Natural killer cell (primary cell): Measurements from ENCODE around the gene CHML. TPM values are rescaled to one million over a fixed set of nuclear protein-coding genes. Genes with fewer than 3 reads are reported as not detected.

Source experiments
- ATAC-seq, 3 donors: fragments of 150-1000 bp in 2 of 3; fragments of 200-7000 bp in 1 of 3; cut with Tn5 transposase; 1 replicate in 1 of 3; 2 replicates in 2 of 3; pipeline ENCODE4 v1.10.0; 2021; ENCODE audit warnings: mild to moderate bottlenecking in 2 of 3, moderate library complexity in 2 of 3
- DNase-seq, 2 donors: peaks; one replicate each; pipeline versions ENCODE4 v3.0.0 to v3.0.0-alpha.2; 2013 to 2021; ENCODE audit warnings: mixed read lengths in 1 of 2
- H3K27ac ChIP-seq: one replicate; pipeline ENCODE4 v1.5.1; 2013; ENCODE audit warnings: mild to moderate bottlenecking, low read length
- H3K27me3 ChIP-seq: one replicate; pipeline ENCODE4 v1.6.1; 2013; ENCODE audit warnings: low read length; ENCODE audit not compliant: control insufficient read depth, insufficient read depth
- H3K36me3 ChIP-seq: one replicate; pipeline ENCODE4 v1.6.1; 2013; ENCODE audit warnings: low read length; ENCODE audit not compliant: control insufficient read depth, insufficient read depth
- H3K4me1 ChIP-seq: one replicate; pipeline ENCODE4 v1.6.1; 2013; ENCODE audit warnings: low read length; ENCODE audit not compliant: control insufficient read depth, insufficient read depth
- H3K4me3 ChIP-seq: one replicate; pipeline ENCODE4 v1.5.1; 2013; ENCODE audit warnings: low read length
- H3K9me3 ChIP-seq: one replicate; pipeline ENCODE4 v1.6.1; 2013; ENCODE audit warnings: low read length; ENCODE audit not compliant: control insufficient read depth, insufficient read depth
- H3K27ac Mint-ChIP-seq, 2 donors: one replicate each; pipeline ENCODE4 v1.8.0; 2022; ENCODE audit warnings: mild to moderate bottlenecking in 2 of 2, mixed read lengths in 2 of 2, moderate library complexity in 1 of 2
- H3K27me3 Mint-ChIP-seq, 2 donors: one replicate each; pipeline ENCODE4 v1.8.0; 2022; ENCODE audit warnings: low read depth in 2 of 2, mixed read lengths in 2 of 2
- H3K36me3 Mint-ChIP-seq: one replicate; pipeline ENCODE4 v1.8.0; 2022; ENCODE audit warnings: mixed read lengths
- H3K4me1 Mint-ChIP-seq, 2 donors: one replicate each; pipeline ENCODE4 v1.8.0; 2022; ENCODE audit warnings: mixed read lengths in 2 of 2
- H3K4me3 Mint-ChIP-seq: one replicate; pipeline ENCODE4 v1.8.0; 2022; ENCODE audit warnings: mild to moderate bottlenecking, moderate library complexity, mixed read lengths
- H3K9me3 Mint-ChIP-seq, 2 donors: one replicate each; pipeline ENCODE4 v1.8.0; 2022; ENCODE audit warnings: mixed read lengths in 2 of 2
- CTCF ChIP-seq: fragments of 200-600 bp; IDR thresholded peaks from one replicate; pipeline ENCODE4 v1.8.0; 2022; ENCODE audit warnings: antibody characterized with exemption
- WGBS: methylation state at CpG from one replicate; pipeline ENCODE4 v1.1.7; 2013; ENCODE audit warnings: missing lambda C conversion rate; ENCODE audit not compliant: insufficient coverage; 5-methylcytosine and 5-hydroxymethylcytosine counted together
- intact Hi-C: fragments of 100-400 bp; cut with micrococcal nuclease; formaldehyde crosslinking; loops from one replicate; pipeline ENCODE4 v1.14.2; 2022
- total RNA-seq, 4 donors: library from RNA; stranded (reverse); fragments of 120-200 nt in 1 of 4; gene quantifications; one replicate each; pipeline versions ENCODE4 v1.2.3 to v1.2.4, GENCODE V29; 2013 to 2022

Gene CHML
- total RNA-seq, 3 donors from 2014 or later (not counting 1 experiment from before 2014, with no cell fraction given), result 6.8 to 11.8 (median 7.8) TPM

GRCh38 chr1:241608379-241609033 lies 31.7 kb downstream of the CHML start:
- WGBS, result 67% methylated on average over 3 of the region's 3 CpGs
- intact Hi-C loops, result no loop called here
- H3K36me3 Mint-ChIP-seq, result no peaks in the 10 kb centered on the region
- Histone ChIP-seq H3K9me3 (no peaks in the 10 kb centered on the region), H3K36me3 (no peaks in the 10 kb centered on the region), H3K27me3 (no peaks in the 10 kb centered on the region), H3K4me1 (no peaks in the 10 kb centered on the region), H3K4me3 (no peak overlapping the region), H3K27ac (no peak overlapping the region)
- H3K27me3 Mint-ChIP-seq, result no peaks in the 10 kb centered on the region
- H3K9me3 Mint-ChIP-seq, result no peaks in the 10 kb centered on the region
- ATAC-seq (no peak), DNase-seq (no peak)
- H3K4me3 Mint-ChIP-seq, result no peak overlapping the region
- no peaks in the 10 kb centered on the region for H3K4me1 Mint-ChIP-seq
- TF ChIP-seq CTCF, result no peak
- H3K27ac Mint-ChIP-seq, result no peak overlapping the region

GRCh38 chr1:241607497-241607896 lies 32.7 kb downstream of the CHML start:
- Histone ChIP-seq H3K27ac (no peak overlapping the region), H3K27me3 (no peaks in the 10 kb centered on the region), H3K36me3 (no peaks in the 10 kb centered on the region), H3K4me3 (no peak overlapping the region), H3K4me1 (no peaks in the 10 kb centered on the region), H3K9me3 (no peaks in the 10 kb centered on the region)
- Mint-ChIP-seq H3K4me1 (no peaks in the 10 kb centered on the region), H3K4me3 (no peak overlapping the region), H3K27ac (no peak overlapping the region), H3K27me3 (no peaks in the 10 kb centered on the region), H3K9me3 (no peaks in the 10 kb centered on the region), H3K36me3 (no peaks in the 10 kb centered on the region)
- TF ChIP-seq CTCF, result no peak
- intact Hi-C loops, result no loop called here
- ATAC-seq, result no peak
- no peak for DNase-seq

- DNase-seq (no peak), ATAC-seq (no peak)
- H3K36me3 Mint-ChIP-seq, result no peaks in the 10 kb centered on the region
- intact Hi-C loops, result no loop called here
- H3K27ac Mint-ChIP-seq, result no peak overlapping the region
- Histone ChIP-seq H3K9me3 (no peaks in the 10 kb centered on the region), H3K4me1 (no peaks in the 10 kb centered on the region), H3K36me3 (no peaks in the 10 kb centered on the region), H3K27ac (no peak overlapping the region), H3K4me3 (no peak overlapping the region), H3K27me3 (no peaks in the 10 kb centered on the region)
- no peaks in the 10 kb centered on the region for H3K27me3 Mint-ChIP-seq
- no peaks in the 10 kb centered on the region for H3K9me3 Mint-ChIP-seq
- H3K4me1 Mint-ChIP-seq, result no peaks in the 10 kb centered on the region
- 91% methylated on average over 3 of the region's 5 CpGs for WGBS
- no peak for TF ChIP-seq CTCF
- no peak overlapping the region for H3K4me3 Mint-ChIP-seq
Observed at GRCh38 chr1:241606544-241606943, 33.6 kb downstream of the CHML start.

GRCh38 chr1:241605146-241605805 lies 34.9 kb downstream of the CHML start:
- intact Hi-C loops, result no loop called here
- Histone ChIP-seq H3K27me3 (no peaks in the 10 kb centered on the region), H3K9me3 (no peaks in the 10 kb centered on the region), H3K36me3 (no peaks in the 10 kb centered on the region), H3K4me3 (no peak overlapping the region), H3K27ac (no peak overlapping the region), H3K4me1 (no peaks in the 10 kb centered on the region)
- 86% methylated on average over 9 of the region's 9 CpGs for WGBS
- H3K4me1 Mint-ChIP-seq, result no peaks in the 10 kb centered on the region
- H3K36me3 Mint-ChIP-seq, result no peaks in the 10 kb centered on the region
- TF ChIP-seq CTCF, result no peak
- ATAC-seq (no peak), DNase-seq (no peak)
- no peak overlapping the region for H3K4me3 Mint-ChIP-seq
- no peaks in the 10 kb centered on the region for H3K9me3 Mint-ChIP-seq
- H3K27me3 Mint-ChIP-seq, result no peaks in the 10 kb centered on the region
- no peak overlapping the region for H3K27ac Mint-ChIP-seq
